GM06990 (cell line): ENCODE results near the gene LRFN5.

Experiments
- DNase-seq: peaks from one replicate; pipeline ENCODE4 v3.0.0-alpha.2; 2011; ENCODE audit not compliant: insufficient read length; ENCODE audit errors: extremely low read depth
- H3K27me3 ChIP-seq: replicated peaks from 2 replicates; pipeline ENCODE4 v1.6.0; 2011; ENCODE audit warnings: low read length; ENCODE audit not compliant: control insufficient read depth, insufficient read depth
- H3K36me3 ChIP-seq: 2 replicates; pipeline ENCODE4 v1.5.1; 2011; ENCODE audit warnings: low read length; ENCODE audit not compliant: control insufficient read depth, insufficient read depth
- H3K4me3 ChIP-seq: replicated peaks from 2 replicates; pipeline ENCODE4 v1.5.1; 2011; ENCODE audit warnings: low read depth, mild to moderate bottlenecking, control low read depth, low read length
- TF ChIP-seq, protein P1 (sequence below): IDR thresholded peaks from 2 replicates; pipeline ENCODE4 v1.5.1; 2011; ENCODE audit warnings: low read length, control low read depth, mild to moderate bottlenecking, inconsistent platforms; ENCODE audit not compliant: insufficient read depth, poor library complexity, severe bottlenecking

LRFN5 gene

DNA sequence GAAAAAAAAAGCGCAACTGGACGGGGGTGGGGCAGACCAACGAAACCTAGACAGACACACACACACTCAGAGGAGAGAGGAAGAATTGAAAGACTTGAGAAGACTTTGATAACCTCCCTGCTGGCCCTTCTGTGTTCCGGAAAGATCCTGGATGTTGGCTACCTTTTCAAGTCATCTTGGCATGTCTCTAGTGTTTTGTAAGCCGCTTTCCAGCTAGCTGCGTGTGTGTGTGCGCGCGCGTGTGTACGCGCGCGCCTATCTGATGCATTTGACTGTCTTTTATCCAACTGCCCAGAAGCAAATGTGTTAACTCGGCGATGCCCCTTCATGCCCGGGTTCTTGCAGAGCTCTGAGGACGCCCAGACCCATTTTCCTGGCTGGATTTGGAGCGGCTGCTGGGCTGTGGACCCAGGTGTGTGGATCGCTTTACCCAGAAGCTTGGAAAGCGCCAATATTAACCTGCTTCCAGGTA is 664 bp downstream of the LRFN5 start:
- TF ChIP-seq, protein P1, sequence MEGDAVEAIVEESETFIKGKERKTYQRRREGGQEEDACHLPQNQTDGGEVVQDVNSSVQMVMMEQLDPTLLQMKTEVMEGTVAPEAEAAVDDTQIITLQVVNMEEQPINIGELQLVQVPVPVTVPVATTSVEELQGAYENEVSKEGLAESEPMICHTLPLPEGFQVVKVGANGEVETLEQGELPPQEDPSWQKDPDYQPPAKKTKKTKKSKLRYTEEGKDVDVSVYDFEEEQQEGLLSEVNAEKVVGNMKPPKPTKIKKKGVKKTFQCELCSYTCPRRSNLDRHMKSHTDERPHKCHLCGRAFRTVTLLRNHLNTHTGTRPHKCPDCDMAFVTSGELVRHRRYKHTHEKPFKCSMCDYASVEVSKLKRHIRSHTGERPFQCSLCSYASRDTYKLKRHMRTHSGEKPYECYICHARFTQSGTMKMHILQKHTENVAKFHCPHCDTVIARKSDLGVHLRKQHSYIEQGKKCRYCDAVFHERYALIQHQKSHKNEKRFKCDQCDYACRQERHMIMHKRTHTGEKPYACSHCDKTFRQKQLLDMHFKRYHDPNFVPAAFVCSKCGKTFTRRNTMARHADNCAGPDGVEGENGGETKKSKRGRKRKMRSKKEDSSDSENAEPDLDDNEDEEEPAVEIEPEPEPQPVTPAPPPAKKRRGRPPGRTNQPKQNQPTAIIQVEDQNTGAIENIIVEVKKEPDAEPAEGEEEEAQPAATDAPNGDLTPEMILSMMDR = no peak
- no peaks in the 10 kb centered on the region for H3K36me3 ChIP-seq
- DNase-seq = no peak
- H3K4me3 ChIP-seq = no peak overlapping the region
- H3K27me3 ChIP-seq = no peaks in the 10 kb centered on the region

DNA sequence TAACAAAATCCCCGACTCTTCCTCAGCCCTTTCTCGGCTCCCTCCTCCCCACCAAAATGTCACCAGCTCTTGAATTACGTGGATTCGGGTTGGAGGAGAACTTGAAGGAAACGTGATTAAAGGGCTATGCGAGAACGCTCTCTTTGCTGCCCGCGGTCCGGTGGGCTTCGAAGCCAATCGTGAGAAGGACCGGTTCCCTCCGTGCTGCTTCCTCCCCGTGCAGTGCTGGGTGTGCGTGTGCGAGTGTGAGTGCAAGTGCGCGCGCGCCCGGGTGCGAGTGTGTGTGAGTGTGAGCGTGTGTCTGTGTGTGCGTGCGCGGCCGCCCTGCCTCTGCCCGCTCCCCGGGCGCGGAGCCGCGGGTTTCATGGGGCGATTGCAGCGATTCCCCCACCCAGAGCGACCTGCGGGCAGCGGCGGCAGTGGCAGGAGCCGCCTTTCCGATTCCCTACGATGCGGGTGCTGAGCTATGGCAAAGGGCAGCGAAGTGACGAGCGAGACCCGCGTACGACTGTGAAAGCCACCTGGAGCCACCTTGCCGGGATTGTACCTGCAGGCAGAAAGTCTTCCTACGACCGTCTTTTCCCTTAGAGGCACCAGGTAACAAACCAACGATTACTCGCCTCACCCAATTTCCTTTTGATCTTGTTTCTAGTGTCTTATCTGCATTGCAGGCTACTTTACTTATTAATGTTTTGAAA is 1.4 kb downstream of the LRFN5 start:
- TF ChIP-seq, protein P1 = no peak
- H3K4me3 ChIP-seq = no peak overlapping the region
- H3K36me3 ChIP-seq = no peaks in the 10 kb centered on the region
- no peaks in the 10 kb centered on the region for H3K27me3 ChIP-seq
- DNase-seq = no peak

DNA sequence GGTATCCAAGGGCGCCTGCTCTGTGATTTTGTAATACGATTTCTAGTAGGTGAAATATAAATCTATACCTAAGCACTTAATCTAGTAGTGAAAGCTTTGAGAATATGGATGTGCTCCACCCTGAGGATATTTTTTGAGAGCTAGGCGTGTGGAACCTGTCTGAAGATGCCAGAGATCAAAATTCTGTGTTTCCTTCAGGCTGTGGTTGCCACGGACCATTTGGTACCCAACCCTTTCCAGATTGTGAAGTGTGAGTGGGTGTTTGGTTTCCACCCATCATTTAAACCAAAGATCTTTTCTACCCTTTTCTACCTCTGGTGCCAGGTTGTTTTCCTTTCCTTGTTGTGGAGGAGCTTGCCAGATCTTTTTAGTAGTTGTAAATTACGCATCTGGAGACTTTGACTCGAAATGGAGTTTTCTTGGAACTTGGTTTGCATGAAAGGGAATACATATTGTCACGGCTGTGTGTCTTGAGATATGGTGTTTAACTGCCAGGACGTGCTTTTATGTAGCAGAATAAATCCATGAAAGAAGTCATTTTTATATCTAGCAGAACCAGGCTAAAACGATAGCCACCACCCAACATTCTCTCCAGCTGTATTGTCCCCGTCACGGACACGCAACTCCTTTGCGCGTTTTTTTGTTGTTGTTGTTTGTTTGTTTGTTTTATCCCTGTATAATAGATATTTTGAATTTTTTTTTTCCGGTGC is 2.2 kb downstream of the LRFN5 start:
- Histone ChIP-seq H3K4me3 (no peak overlapping the region), H3K36me3 (no peaks in the 10 kb centered on the region), H3K27me3 (no peaks in the 10 kb centered on the region)
- DNase-seq = no peak
- TF ChIP-seq, protein P1 = no peak

DNA sequence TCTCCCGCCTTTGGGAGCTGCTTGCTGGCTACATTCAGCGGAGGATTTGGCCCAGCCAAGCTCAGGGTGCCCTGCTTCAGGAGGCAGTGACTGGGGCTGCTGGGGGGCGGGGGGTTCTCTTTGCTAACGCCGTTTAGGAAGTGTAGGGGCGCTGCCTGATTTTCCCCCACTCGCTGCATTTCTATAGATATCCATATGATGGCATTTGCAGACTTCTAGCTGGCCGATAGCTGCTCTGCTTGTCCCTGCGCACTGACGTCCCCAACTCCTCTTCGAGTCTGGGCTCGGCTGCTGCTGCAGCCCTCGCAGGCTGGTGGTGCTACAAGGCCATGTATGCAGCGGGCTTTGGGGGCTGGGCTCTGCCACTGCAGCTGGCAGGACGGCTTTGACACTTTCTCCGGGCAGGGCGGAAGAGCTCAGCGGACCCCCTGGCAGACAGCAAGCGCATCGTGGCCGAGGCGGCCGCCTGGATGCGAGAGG is 3.1 kb downstream of the LRFN5 start:
- TF ChIP-seq, protein P1 = no peak
- no peaks in the 10 kb centered on the region for H3K27me3 ChIP-seq
- no peak for DNase-seq
- no peak overlapping the region for H3K4me3 ChIP-seq
- no peaks in the 10 kb centered on the region for H3K36me3 ChIP-seq

DNA sequence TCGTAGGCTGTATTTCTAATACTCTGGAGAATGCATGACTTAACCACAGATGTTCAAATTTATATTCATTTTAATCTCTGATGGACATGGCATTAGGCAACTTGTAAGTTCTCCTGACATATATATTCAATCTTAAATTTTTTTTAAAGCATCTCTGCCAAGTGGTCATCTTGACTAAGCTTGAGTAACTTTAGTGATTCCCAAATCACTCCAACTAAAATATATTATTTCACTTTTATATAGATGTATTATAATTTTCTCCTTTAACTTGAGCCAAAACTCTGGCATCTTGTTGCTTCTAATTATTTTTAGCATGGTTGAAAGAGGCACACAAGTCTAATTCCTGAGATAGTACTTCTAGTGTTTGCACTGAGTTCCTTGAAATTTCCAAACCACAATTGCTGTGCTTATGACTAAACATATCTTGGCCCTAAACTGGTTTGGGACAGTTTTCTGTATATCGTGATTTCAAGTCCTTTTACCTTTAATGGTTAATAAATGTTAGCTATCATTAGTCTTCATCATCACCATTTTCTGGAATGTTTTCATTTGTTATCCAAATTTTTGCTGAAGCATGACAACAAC is 8.4 kb downstream of the LRFN5 start:
- DNase-seq = no peak
- TF ChIP-seq, protein P1 = no peak
- Histone ChIP-seq H3K27me3 (no peaks in the 10 kb centered on the region), H3K4me3 (no peak overlapping the region), H3K36me3 (no peaks in the 10 kb centered on the region)
